ENCODE data around the gene CD109.
A peak's percentile ranks its signal among the peaks of the same experiment; 100 is the strongest.
"Not testable (repeated sequence)": the region's sequence is repeated elsewhere in the genome, so short reads cannot be mapped to it uniquely, and the experiment has no call there.

CD109 gene

DNA sequence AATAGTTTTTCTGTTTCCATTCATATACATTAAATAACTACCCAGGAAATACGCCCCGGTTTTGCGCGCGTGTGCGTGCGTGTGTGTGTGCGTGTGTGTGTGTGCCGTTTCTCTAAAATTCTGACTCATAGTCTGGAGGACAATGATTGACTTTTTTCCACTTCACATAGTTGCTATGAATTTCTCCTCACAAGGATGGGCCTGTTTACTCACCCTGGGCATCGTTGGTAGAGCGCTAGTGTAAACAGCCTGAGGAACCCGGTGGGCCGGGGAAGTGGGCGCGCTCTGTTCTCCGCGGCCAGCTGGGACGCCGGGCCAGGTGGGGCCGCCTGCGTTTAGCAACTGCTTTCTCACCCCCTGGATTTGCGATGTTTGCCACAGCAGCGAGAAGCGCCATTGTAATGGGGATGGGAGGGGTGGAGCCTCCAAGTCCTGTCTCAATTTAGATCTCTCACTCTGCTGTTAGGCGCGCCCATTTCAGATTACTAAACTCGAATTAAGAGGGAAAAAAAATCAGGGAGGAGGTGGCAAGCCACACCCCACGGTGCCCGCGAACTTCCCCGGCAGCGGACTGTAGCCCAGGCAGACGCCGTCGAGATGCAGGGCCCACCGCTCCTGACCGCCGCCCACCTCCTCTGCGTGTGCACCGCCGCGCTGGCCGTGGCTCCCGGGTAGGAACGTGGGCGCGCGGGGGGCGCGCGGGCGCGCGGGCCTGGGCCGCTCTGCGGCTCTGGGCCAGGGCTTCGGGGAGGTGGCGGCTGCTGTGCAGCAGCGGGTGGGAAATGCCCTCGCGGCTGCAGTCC is at the start of gene CD109:
TSS of gene CD109 (plus strand) at position 585 of the 803 bp plus-strand sequence. CDS start at position 598, 13 bp downstream.
- DNase-seq, result peak; percentile 83

DNA sequence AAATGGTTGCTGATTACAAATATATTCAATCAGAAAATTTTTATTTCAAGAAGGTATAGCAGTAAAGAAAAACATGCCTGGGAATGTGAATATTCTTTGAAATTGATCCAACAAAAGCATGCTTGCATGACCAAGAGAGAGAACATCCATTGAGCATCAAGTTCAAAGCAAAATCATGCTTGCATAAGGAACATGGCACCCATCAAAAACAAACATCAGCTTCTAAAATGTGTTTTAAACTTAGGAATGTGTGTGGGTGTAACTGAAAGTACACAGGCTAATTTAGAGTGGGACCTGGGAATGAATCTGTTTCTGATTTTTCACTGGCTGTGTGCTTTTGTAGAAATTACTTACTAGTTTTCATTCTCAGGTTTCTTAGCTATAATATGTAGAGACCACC is 47.8 kb upstream of the CD109 start:
- no peak for DNase-seq

DNA sequence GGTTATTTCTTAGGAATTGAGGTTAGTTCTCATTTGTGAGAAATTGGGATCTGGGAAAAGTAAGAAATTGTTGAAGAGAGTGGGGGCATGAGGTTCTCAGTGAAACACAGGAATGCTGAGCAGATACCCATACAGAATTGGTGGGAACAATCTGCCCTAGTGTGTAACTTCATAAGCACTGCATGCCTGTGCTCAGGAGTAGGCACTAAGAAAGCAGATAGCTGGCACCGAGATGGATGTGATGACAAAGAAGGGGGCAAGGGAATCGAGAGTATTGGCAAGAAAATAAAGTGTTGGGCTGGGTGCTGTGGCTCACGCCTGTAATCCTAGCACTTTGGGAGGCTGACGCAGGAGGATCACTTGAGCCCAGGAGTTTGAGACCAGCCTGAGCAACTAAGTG is 46.2 kb upstream of the CD109 start:
- no peak for DNase-seq

DNA sequence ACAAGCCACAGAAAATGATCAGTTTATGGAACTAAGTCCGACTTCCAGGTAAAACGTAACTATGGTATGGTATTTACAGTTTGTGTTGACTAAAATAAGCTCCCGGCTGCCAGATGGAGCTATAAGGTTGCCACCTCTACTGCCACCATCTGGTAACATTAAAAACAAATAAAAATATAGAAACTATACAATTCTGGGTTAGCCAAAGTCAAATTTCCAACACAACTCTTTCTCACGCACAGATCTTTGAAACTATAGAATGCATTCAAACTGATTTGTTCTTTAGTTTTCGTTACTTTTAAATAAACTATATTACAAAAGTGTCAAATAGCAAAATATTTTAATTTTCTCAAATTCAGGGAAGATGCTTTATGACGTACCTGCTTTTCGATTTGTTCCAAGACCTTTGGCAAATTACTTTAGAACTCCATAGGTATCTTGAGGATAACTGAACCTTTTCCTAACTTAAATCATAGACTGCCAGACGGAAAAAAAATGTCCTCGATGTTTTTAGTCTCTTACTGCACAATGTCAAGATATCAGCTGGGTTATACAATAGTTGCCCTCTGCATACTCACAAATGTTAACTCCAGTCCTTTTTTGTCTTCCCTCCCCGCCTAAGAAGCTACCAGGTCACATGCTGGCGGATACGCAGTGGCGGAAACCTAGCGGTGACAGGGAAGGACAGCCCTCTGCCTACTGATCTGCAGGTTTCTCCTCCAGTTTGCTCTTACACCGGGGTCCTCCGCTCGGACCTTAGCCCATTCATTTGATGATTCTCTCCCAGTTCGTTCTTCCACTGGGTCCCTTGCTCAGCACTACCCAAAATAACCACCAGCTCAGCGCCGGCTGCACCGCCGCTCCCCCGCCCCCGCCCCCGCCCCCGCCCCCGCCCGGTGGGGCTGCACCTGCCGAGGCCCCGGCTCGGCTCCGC is 43.1 kb upstream of the CD109 start:
- DNase-seq, result peak; percentile 84

DNA sequence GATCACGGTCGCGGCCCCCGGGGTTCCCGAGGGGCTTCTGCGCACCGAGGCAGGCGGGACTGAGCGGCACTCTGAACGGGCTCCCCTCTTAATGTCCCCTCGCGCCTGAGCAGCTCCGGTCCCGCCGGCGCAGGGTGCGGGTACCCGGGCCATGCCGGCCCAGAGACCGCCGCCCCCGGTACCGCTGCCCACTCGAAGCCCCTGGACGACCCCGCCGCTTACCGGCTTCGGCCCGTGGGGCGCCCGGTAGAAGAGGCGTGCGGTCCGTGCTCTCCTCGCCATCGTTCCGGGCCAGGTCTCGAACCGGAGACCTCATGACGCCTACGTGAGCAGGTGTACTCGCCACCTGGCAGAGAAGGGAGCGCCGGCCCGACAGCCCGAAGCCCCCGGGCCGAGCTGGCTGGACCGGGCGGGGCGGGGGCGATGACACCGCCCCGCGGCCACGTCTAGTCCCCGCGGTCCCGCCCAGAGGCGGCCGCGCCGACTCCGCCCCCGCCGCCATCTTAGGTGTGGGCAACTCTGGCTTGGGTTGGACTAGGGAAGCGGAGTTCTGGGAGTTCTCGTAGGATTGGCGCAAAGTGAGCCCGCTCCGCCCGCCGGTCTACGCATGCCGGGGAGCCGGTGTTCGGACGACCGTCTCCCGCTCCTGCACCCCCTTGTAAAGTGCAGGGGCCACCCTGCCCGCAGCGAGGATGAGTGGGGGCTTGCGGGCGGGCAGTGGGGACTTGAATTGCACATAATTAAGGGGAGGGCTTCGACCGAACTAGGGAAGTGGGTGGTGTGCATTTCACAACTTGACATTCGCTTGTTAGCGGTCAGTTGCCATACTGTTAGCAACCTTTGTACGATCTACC is 42.2 kb upstream of the CD109 start, which contains the start of gene SLC17A5:
TSS of gene SLC17A5 (minus strand) at position 422 of the 854 bp plus-strand sequence. CDS start at position 316, 106 bp downstream.
- peak; percentile 97 for DNase-seq

DNA sequence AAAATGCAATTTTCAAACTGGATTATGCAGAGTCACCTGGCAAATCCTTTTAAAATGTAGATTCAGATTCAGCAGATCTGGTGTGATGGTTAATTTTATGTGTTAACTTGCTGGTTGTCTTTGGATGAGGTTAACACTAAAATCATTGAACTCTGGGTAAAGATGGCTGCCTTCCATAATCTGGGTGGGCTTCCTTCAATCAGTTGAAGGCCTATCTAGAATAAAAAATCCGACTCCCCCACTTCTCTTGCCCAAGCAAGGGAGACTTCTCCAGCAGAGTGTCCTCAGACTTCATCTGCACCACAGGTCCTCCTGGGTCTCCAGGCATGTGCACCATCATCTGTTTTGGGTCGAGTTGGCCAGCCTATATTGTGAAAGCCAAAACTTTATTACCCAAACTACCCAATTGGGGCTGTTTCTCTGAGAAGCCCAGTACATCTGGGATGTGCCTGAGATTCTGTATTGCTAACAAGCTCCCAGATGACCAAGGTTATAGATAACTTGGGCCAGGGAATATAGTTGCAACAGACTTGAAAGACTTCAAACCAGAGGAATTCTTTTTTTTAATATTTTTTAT is 40.6 kb upstream of the CD109 start:
- DNase-seq, result no peak

DNA sequence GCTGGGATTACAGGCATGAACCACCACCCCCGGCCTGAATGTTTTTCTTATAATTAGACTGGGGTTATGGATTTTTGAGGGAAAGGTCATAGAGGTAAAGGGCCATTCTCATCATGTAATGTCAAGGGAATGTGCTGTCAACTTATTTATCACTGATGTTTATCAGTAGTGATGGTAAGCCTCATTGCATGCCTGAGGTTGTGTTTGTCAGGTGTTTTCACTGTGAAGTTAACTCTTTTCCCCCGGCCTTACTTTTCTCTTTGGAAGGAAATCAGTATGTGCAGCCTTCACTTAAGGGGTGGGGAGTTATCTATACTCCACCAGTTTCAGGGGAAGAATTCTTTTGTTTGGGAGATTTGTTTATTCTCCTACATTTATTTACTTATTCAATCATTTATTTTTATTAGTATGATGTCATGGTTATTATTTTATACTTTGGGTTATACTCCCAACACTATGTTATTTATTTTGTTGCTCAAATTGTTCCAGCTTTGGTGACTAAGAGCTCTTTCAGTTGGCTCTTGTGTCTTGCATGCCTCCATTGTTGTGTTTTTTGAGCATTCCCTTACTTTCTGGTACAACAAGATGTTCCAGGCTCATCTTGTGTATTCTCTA is 39.4 kb upstream of the CD109 start:
- DNase-seq, result no peak

DNA sequence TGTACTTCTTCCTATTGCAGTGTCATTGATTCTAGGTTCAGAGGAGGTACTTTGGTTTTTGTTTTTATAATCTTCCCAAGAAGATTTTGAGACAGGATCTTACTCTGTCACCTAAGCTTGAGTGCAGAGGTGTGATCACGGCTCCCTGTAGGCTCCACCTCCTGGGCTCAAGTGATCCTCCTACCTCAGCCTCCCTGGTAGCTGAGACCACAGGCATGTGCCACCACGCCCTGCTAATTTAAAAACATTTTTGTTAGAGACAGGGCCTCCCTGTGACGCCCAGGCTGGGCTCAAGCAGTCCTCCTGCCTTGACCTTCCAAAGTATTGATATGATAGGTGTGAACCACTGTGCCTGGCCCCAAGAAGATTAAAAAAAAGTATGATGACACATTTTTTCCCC is 38.8 kb upstream of the CD109 start:
- DNase-seq, result peak; percentile 17

DNA sequence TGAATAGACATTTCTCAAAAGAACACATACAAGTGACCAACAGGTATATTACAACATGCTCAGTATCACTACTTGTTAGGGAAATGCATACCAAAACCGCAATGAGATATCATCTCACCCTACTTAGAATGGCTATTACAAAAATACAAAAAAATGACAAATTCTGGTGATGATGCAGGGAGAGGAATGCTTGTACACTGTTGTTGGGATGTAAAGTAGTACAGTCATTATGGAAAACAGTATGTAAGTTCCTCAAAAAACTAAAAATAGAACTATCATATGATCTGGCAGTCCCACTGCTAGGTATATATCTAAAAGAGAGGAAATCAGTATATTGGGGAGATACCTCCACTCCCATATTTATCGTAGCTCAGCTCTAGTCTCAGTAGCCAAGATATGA is 31.3 kb upstream of the CD109 start:
- DNase-seq, result no peak

DNA sequence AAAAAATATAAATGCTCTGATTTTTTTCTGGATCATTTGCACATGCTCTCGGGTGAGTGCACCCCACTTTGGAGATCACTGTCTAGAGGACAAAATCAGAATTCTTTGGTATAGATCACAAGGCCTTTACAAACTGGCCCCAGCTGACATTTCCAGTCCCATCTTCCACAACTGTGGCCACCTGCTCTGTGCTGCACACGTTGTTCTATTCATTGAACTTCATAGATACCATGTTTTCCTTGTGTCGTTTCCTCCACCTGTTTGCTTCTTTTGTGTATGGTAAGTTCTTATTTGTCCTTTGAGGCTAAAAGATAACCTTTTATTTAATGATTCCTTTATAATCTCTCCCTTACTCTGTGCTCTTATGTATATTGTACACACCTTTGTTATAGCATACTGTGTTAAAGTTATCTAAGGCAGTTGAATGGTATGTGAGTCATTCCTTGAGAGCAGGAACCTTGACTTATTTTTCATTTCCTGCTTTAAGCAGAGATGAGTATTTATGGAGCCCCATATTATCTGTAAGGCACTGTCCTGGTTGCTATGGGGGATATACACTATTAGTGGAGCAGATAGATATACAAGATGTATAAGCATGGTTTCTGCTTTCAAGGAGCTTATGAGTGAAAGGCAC is 30.2 kb upstream of the CD109 start:
- peak; percentile 58 for DNase-seq

DNA sequence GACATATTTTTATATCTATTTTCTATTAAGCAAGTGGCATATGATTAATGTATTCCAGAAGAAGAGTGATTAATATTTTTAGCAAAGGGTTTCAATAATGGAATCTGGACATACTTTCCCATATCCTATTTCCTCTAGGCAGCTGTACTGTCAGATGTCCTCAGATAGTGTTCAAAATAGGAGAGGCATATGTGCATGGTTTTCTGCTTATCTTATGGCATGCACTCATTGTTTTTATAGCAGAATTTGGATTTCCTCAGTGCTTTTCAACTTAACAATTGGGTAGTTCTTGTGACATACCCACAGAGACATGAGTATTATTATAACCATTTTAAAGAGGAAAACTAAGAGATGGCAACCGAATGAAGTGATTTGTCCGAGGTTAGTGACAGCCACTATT is 29.6 kb upstream of the CD109 start:
- DNase-seq, result no peak

DNA sequence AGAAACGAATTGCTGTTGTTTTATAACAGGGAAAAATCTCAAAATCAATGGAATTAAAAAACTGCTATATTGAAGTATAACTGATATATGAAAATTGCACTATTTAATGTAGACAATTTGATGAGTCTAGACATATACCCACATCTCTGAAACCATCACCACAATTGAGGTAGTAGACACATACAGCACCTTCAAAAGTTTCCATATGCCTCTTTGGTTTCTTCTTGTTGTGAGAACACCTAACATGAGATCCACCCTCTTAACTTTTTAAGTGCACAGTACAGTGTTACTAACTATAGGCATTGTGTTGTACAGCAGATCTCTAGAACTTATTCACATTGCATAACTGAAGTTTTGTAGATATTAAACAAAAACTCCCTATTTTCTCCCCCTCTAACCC is 28.2 kb upstream of the CD109 start:
- DNase-seq, result no peak

DNA sequence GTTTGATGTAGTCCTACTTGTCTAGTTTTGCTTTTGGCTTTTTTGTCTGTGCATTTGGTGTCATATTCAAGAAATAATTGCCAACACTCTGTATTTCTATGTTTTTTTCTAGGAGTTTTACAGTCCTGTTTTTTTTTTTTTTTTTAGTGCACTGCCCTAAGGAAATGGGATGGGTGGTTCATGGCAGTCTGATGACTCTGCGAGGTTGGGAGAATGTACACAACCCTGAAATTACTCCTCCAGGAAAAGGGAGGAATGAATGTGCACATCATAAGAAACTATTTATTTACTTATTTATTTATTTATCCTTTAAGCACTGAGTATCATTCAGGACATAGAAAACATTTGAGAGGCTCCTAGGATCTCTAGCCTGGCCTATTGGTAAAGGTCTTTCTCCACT is 27.0 kb upstream of the CD109 start:
- DNase-seq, result no peak

DNA sequence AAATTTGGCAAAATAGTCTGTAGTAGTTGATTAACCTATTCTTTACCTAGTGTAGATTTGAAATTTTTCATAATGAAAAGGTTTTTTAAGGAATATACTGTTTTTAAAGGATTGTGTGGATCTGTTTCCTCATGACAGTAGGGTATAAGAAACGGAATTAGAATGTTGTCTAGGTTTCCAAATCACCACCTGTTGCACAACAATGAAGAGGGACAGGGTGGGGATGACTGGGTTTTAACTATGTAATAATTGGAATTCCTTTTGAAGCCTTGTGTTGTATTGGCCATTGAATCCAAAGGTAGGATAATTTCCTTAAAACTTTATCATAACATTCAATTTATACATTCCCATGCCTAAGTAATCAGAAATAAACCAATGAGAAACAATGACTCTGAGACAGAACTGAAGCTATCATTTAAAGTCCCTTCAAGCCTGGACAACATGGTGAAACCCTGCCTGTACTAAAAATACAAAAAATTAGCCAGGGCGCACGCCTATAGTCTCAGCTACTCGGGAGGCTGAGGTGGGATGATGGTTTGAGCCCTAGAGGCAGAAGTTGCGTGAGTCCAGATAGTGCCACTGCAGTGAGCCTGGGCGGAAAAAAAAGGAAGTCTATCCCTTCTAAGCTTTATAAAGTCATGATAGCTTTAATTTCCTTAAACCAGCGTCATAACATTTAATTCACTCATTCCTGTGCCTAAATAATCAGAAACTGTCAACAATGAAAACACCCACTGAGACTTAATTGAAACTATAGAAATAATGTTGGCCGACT is 23.9 kb upstream of the CD109 start:
- DNase-seq, result no peak

DNA sequence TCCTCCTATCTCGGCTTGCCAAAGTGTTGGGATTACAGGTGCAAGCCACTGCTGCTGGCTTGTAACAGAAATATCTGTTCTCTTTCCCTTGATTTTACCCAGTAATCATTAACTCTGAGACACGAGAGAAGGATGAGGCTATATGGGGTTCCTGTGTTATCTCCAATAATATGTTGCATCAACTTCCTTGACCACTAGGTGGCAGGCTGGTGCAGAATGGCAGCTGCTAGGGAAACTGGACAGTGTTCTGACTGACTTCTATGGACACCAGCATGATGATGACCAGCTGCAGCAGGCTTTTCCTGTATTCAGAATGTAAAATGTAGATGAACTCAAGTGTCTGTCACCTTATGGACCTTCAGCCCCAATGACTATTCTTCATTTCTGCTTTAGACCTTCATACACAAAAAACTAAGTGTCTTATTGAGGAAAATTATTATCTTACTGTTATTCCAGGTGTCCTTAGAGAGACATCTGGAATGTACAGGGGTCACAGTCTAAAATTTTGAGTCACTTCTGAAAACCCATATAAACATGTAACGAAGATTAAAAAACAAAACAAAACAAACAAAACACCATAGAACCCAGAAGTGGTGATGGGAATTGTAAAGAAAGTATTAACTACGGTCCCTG is 20.4 kb upstream of the CD109 start:
- DNase-seq, result peak; percentile 88

DNA sequence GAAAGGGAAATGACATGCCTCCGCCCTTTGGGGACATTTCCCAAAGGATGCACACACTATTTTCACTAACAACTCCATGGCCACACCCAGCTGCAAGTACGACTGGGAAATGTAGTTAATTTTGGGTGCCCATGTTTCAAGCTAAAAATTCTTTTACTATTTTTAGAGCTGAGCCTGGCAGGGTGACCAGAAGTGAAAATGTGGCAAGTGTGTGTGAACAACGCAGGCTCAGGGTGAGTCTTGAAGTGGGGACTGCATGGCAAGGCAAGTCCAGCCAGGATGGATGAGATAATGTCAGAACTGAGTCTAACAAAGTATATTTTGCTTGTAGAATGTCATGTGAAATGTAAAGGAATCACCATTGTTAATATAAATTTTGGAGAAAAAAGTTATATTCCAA is 17.0 kb upstream of the CD109 start:
- no peak for DNase-seq

DNA sequence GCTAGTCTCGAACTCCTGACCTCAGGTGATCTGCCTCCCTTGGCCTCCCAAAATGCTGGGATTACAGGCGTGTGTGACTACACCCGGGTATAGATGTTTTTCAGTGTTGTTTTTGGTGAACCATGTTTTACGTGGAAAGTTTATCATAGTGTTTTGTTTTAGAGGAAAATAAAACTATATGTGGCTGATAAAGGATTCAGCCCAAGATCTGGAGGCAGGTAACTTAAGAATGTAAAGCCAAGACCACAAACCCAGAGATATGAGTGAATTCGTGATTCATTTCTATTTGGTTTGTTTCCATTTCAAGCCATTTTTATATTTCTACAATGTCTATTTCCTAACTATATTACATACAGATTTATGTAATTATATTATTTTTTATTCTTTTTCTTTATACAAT is 16.2 kb upstream of the CD109 start:
- not testable (repeated sequence) for DNase-seq

DNA sequence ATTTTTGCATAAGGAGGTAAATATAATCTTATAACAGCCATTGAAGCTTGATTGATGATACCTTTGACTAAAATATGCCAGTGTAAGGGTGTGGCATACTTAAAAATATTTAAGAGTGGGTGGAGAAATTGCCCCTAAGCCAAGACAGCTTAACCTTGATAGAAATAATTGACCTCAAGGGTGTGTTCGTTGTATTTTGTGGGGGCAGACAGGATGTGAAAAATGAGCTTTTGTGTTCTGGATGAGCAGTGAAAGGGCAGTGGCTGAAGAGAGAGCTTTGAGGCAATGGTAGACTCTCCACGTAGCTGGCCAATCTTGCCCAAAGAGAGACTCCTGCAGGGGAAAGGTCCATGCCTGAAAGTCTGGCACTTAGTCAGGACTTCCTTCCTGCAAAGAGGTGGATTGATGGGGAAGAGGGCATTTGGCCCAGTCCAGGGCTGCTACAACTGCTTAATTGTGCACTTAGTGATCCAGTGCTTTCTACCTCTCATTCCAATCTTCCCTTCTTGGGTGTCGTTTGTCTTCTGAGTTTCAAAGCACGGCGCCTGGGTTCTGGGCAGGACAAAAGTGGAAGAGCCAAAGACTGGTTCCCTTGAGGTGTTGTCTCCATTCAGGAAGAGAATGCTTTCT is 15.6 kb upstream of the CD109 start:
- DNase-seq, result no peak

DNA sequence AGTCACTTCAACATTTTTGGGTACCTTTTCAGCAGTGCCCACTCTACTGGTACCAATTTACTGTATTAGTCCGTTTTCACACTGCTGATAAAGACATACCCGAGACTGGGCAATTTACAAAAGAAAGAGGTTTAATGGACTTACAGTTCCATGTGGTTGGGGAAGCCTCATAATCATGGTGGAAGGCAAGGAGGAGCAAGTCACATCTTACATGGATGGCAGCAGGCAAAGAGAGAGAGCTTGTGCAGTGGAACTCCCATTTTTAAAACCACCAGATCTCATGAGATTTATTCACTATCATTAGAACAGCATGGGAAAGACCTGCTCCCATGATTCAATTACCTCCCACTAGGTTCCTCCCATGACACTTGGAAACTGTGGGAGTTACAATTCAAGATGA is 12.4 kb upstream of the CD109 start:
- DNase-seq, result not testable (repeated sequence)

DNA sequence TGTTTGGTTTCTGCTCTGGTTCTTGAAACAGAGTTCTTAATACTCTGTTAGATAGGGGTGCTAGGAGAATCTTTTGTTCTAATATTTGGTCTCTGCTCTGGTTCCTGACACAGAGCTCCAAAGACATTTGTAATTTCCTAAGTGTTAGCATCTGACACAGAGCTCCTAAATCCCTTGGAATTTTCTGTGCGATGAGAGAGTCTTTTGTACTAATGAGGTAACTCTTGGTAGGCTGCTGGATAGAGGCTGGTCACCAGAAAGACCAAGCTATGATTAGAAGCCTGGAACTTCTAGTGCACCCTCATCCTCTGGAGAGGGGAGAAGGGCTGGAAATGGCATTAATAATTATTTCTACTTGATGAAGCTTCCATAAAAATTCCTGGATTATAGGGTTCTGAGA is 7.7 kb upstream of the CD109 start:
- no peak for DNase-seq
